HepG2 (cell line): ENCODE data around the gene ABHD11. TPM values are rescaled to one million over a fixed set of nuclear protein-coding genes. Genes with fewer than 3 reads are reported as not detected.
A peak's percentile ranks its signal among the peaks of the same experiment; 100 is the strongest.

Experiments used
- ATAC-seq: fragments of 200-7000 bp; cut with Tn5 transposase; 3 replicates; pipeline ENCODE4 v1.9.1; 2020; ENCODE audit warnings: mild to moderate bottlenecking, moderate library complexity
- BruUV-seq: library from RNA; stranded (reverse); fragments of 400-500 nt; replicated peaks from 2 replicates; lab custom pipeline; 2021; lab: Mats Ljungman, UMichigan
- CTCF ChIA-PET: fragments of 300-600 bp; formaldehyde crosslinking; extraction: SDS; loops from one replicate; lab custom pipeline; 2021; ENCODE audit warnings: low total read pairs, inconsistent platforms, low intra/inter-chr PET ratio; lab: Yijun Ruan, JAX
- POLR2A ChIA-PET: fragments of 350-600 bp; sonication (Branson Sonifier 250); formaldehyde crosslinking; loops from one replicate; lab custom pipeline; 2020; ENCODE audit warnings: antibody characterized with exemption, inconsistent platforms; lab: Yijun Ruan, JAX
- DNase-seq: peaks from one replicate; pipeline ENCODE4 v3.0.0-alpha.2; 2015; ENCODE audit warnings: low spot score
- FAIRE-seq: peaks from 3 replicates; lab custom pipeline; 2011; peaks lifted over from hg19 to GRCh38; lab: Jason Lieb, UNC
- H2AFZ ChIP-seq: one replicate; pipeline ENCODE4 v1.6.1; 2011; ENCODE audit warnings: low read length, inconsistent platforms
- H3K27ac ChIP-seq: fragments of 300-600 bp; 3 replicates; pipeline ENCODE4 v1.8.0; 2011; ENCODE audit warnings: mixed run types, mild to moderate bottlenecking, mixed read lengths, low read length, inconsistent platforms; ENCODE audit not compliant: insufficient read depth; ENCODE audit errors: extremely low read length
- H3K27me3 ChIP-seq, 2 experiments: fragments of 200-600 bp in 1 of 2; 2 replicates in 1 of 2; 3 replicates in 1 of 2; pipeline versions ENCODE4 v1.6.0 to v1.8.0; 2011; ENCODE audit warnings: low read length in 2 of 2, mild to moderate bottlenecking in 2 of 2, moderate library complexity in 2 of 2, inconsistent platforms in 1 of 2; ENCODE audit not compliant: insufficient read depth in 2 of 2, control insufficient read depth in 1 of 2
- H3K36me3 ChIP-seq, 2 experiments: fragments of 200-600 bp in 1 of 2; replicated peaks in 1 of 2; 2 replicates in 1 of 2; 3 replicates in 1 of 2; pipeline versions ENCODE4 v1.5.1 to v1.8.0; 2011; ENCODE audit warnings: low read length in 2 of 2, inconsistent platforms in 1 of 2; ENCODE audit not compliant: insufficient read depth in 2 of 2, control insufficient read depth in 1 of 2
- H3K4me1 ChIP-seq: 2 replicates; pipeline ENCODE4 v1.5.1; 2012; ENCODE audit warnings: low read length, inconsistent platforms; ENCODE audit not compliant: insufficient read depth
- H3K4me2 ChIP-seq: 2 replicates; pipeline ENCODE4 v1.6.0; 2011; ENCODE audit warnings: low read depth, low read length, inconsistent platforms
- H3K4me3 ChIP-seq, 3 experiments: fragments of 200-600 bp in 1 of 3; sonication (generic), shearing (Covaris generic) in 1 of 3; replicated peaks in 1 of 3; 2 replicates each; pipeline ENCODE4 v1.5.1; 2011 to 2016; ENCODE audit warnings: low read length in 3 of 3, inconsistent platforms in 2 of 3, low read depth in 2 of 3, mild to moderate bottlenecking in 2 of 3, control low read depth in 1 of 3, mixed read lengths in 1 of 3; ENCODE audit not compliant: insufficient read depth in 1 of 3
- H3K79me2 ChIP-seq: one replicate; pipeline ENCODE4 v1.6.1; 2011; ENCODE audit warnings: low read length, inconsistent platforms; ENCODE audit not compliant: insufficient read depth
- H3K9ac ChIP-seq: 2 replicates; pipeline ENCODE4 v1.6.0; 2011; ENCODE audit warnings: mild to moderate bottlenecking, low read depth, low read length, inconsistent platforms; ENCODE audit not compliant: insufficient read depth
- H3K9me3 ChIP-seq: 2 replicates; pipeline ENCODE4 v1.5.1; 2012; ENCODE audit warnings: mild to moderate bottlenecking, low read length
- H4K20me1 ChIP-seq: 2 replicates; pipeline ENCODE4 v1.6.0; 2011; ENCODE audit warnings: inconsistent platforms, mild to moderate bottlenecking, low read length, moderate library complexity; ENCODE audit not compliant: insufficient read depth
- HOXA3 ChIP-seq: sonication (generic); formaldehyde crosslinking; IDR thresholded peaks from 2 replicates; pipeline ENCODE4 v1.5.0; 2020; ENCODE audit warnings: missing genetic modification reagents
- POLR2A ChIP-seq, 2 experiments: IDR thresholded peaks; 2 replicates each; pipeline ENCODE4 v1.6.1; 2011; ENCODE audit warnings: low read depth in 2 of 2, low read length in 2 of 2, mild to moderate bottlenecking in 1 of 2, moderate library complexity in 1 of 2; ENCODE audit not compliant: insufficient read depth in 1 of 2
- SATB2 ChIP-seq: sonication (generic); formaldehyde crosslinking; IDR thresholded peaks from 2 replicates; pipeline ENCODE4 v1.5.0; 2020; ENCODE audit warnings: missing genetic modification reagents
- ZNF678 ChIP-seq: sonication (generic); formaldehyde crosslinking; IDR thresholded peaks from 2 replicates; pipeline ENCODE4 v1.4.0; 2020; ENCODE audit warnings: mild to moderate bottlenecking, missing genetic modification reagents
- ZNF766 ChIP-seq: sonication (generic); formaldehyde crosslinking; IDR thresholded peaks from 2 replicates; pipeline ENCODE4 v1.5.0; 2020; ENCODE audit warnings: missing genetic modification reagents, borderline replicate concordance
- WGBS: methylation state at CpG from one replicate; pipeline ENCODE4 v1.1.6; 2017; ENCODE audit warnings: low lambda C conversion rate; 5-methylcytosine and 5-hydroxymethylcytosine counted together
- in situ Hi-C: cut with HindIII; loops from 2 replicates; pipeline ENCODE4 v1.10.0; 2017; ENCODE audit warnings: low pct_unique_long_range_greater_than_20kb; ENCODE audit not compliant: extremely low pct_ligation_motif_present
- intact Hi-C: fragments of 100-400 bp; cut with micrococcal nuclease; formaldehyde crosslinking; loops from one replicate; pipeline ENCODE4 v1.10.0; 2022; ENCODE audit not compliant: unreplicated experiment
- polyA plus RNA-seq, 8 experiments: library from polyadenylated mRNA; depleted of rRNA in 3 of 8; stranded (reverse) in 7 of 8; unstranded in 1 of 8; fragments of >200 nt; fragmentation: Illumina TruSeq in 4 of 8; extraction: Trizol in 4 of 8; gene quantifications; 2 replicates each; pipeline versions ENCODE4 v1.2.1 to v1.2.3, GENCODE V29; 2011 to 2016; ENCODE audit warnings: low read depth in 4 of 8, missing spikeins in 1 of 8, mixed read lengths in 1 of 8; ENCODE audit not compliant: insufficient read depth in 1 of 8
- total RNA-seq, 5 experiments: library from RNA; depleted of rRNA; stranded (reverse); fragments of >200 nt; fragmentation: Illumina TruSeq; extraction: Trizol; gene quantifications; 2 replicates each; pipeline ENCODE4 v1.2.3, GENCODE V29; 2016; ENCODE audit warnings: low read depth in 1 of 5
- TF ChIP-seq, protein P1 (sequence below): sonication (generic); formaldehyde crosslinking; IDR thresholded peaks from 2 replicates; pipeline ENCODE4 v1.4.0; 2020; ENCODE audit warnings: mild to moderate bottlenecking, missing genetic modification reagents
- TF ChIP-seq, protein P2 (sequence below): IDR thresholded peaks from 2 replicates; pipeline ENCODE4 v1.4.0; 2020; ENCODE audit warnings: mild to moderate bottlenecking, missing genetic modification reagents
- TF ChIP-seq, protein P3 (sequence below): sonication (generic); formaldehyde crosslinking; IDR thresholded peaks from 2 replicates; pipeline ENCODE4 v1.8.1; 2023; ENCODE audit warnings: mild to moderate bottlenecking, moderate library complexity, missing genetic modification reagents
- TF ChIP-seq, protein P4 (sequence below): IDR thresholded peaks from 2 replicates; pipeline ENCODE4 v1.6.1; 2012; ENCODE audit warnings: inconsistent platforms
- TF ChIP-seq, protein P5 (sequence below): sonication (generic); formaldehyde crosslinking; IDR thresholded peaks from 2 replicates; pipeline ENCODE4 v1.5.1; 2020; ENCODE audit warnings: mild to moderate bottlenecking, missing genetic modification reagents, moderate library complexity

ABHD11 gene
- total and polyA plus RNA-seq, 2 of the 13 experiments (the other 11 are each of a cell fraction or from before 2014, with no cell fraction given), result 7.0 to 8.1 TPM

DNA sequence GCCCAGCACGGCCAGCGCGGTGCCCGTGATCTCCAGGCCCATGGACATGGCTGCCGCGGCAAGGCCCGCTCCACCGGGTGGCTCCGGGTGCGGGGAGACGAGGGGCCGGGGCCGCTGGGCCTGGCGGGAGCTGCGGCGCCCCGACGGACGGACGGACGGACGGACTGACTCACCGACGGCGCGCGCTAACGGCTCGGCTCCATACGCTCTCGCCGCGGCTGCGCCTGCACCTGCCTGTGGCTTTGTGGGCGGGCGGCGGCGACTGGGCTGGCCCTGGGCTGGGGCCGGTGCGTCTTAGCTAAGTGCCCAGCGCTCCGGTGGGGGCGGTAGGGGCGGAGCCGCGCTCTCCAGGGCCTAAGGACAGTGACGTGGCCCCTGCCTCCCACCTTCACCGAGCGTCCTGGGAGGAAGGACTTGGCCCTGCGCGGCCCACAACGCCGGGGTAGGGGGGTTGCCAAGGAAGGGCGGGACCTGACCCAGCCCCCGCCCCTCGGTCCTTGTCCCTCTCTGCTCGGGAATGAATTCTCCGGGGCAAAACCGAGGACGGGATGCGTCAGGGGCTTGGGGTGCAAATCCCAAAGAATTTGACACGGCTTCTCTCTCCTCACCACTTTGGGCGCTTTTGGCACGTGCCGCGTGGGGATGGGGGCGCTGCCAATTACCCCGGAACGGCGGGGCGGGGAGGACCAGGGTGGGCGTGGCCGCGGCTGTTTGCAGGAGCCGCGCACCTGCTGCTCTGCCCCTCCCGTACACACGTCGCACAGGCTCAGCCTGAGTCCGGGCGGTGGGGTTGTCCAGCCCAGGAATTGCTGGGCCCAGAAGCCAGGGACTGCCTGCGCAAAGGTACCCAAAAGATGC lies 31.6 kb upstream of the ABHD11 start, which contains the start of gene CLDN3:
Gene CLDN3 (minus strand): TSS at position 269 of the 858 bp plus-strand sequence. CDS start 221 bp downstream, at position 48.
- Histone ChIP-seq H3K4me3 (peak within 1 kb of the TSS; percentile 23 to 64 (median 43); a peak in 5 of 6 replicates), H3K9ac (peak within 1 kb of the TSS; percentile 15; the same call in 1 of the 2 replicates), H3K36me3 (no peaks in the 10 kb centered on the region), H4K20me1 (no peaks in the 10 kb centered on the region), H3K27ac (no peak within 1 kb of the TSS), H3K79me2 (no peaks in the 10 kb centered on the region), H2AFZ (no peak within 1 kb of the TSS), H3K4me2 (peak within 1 kb of the TSS; percentile 70), H3K4me1 (peaks cover 40% of the 10 kb centered on the region), H3K9me3 (no peaks in the 10 kb centered on the region), H3K27me3 (peaks cover 0 to 2% of the 10 kb centered on the region in 2 experiments; a peak in 2 of 5 replicates)
- no TSS peak for BruUV-seq
- ATAC-seq, result peak; percentile 68
- no peak for DNase-seq
- intact Hi-C loops, result no loop called here
- 16% methylated on average over 8 of the region's 82 CpGs for WGBS
- POLR2A ChIA-PET, result interaction anchor here (1.1 kb wide), 1 partner anchor 72 kb away, joined by 3 read pairs; the partner anchor contains the start of gene METTL27
- in situ Hi-C loops, result no loop called here
- CTCF ChIA-PET, result no interaction called here
- no peak for FAIRE-seq
- TF ChIP-seq HOXA3 (peak; percentile 28; the same call in 1 of the 2 replicates), SATB2 (CRISPR knock-in tag) (no peak), ZNF678 (CRISPR knock-in tag) (no peak), POLR2A (IDR thresholded peaks at IDR 0.05; ENCODE audit: insufficient read depth in 1 of 2, low read depth in 2 of 2, low read length in 2 of 2) (0 out of 4 replicates have a peak, but pooled peaks of 1 of the 2 experiments have one; percentile 26), ZNF766 (CRISPR knock-in tag) (no peak)
- TF ChIP-seq, protein P1, sequence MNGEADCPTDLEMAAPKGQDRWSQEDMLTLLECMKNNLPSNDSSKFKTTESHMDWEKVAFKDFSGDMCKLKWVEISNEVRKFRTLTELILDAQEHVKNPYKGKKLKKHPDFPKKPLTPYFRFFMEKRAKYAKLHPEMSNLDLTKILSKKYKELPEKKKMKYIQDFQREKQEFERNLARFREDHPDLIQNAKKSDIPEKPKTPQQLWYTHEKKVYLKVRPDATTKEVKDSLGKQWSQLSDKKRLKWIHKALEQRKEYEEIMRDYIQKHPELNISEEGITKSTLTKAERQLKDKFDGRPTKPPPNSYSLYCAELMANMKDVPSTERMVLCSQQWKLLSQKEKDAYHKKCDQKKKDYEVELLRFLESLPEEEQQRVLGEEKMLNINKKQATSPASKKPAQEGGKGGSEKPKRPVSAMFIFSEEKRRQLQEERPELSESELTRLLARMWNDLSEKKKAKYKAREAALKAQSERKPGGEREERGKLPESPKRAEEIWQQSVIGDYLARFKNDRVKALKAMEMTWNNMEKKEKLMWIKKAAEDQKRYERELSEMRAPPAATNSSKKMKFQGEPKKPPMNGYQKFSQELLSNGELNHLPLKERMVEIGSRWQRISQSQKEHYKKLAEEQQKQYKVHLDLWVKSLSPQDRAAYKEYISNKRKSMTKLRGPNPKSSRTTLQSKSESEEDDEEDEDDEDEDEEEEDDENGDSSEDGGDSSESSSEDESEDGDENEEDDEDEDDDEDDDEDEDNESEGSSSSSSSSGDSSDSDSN (CRISPR knock-in tag), result peak; percentile 40; the same call in 1 of the 2 replicates
- TF ChIP-seq, protein P2, sequence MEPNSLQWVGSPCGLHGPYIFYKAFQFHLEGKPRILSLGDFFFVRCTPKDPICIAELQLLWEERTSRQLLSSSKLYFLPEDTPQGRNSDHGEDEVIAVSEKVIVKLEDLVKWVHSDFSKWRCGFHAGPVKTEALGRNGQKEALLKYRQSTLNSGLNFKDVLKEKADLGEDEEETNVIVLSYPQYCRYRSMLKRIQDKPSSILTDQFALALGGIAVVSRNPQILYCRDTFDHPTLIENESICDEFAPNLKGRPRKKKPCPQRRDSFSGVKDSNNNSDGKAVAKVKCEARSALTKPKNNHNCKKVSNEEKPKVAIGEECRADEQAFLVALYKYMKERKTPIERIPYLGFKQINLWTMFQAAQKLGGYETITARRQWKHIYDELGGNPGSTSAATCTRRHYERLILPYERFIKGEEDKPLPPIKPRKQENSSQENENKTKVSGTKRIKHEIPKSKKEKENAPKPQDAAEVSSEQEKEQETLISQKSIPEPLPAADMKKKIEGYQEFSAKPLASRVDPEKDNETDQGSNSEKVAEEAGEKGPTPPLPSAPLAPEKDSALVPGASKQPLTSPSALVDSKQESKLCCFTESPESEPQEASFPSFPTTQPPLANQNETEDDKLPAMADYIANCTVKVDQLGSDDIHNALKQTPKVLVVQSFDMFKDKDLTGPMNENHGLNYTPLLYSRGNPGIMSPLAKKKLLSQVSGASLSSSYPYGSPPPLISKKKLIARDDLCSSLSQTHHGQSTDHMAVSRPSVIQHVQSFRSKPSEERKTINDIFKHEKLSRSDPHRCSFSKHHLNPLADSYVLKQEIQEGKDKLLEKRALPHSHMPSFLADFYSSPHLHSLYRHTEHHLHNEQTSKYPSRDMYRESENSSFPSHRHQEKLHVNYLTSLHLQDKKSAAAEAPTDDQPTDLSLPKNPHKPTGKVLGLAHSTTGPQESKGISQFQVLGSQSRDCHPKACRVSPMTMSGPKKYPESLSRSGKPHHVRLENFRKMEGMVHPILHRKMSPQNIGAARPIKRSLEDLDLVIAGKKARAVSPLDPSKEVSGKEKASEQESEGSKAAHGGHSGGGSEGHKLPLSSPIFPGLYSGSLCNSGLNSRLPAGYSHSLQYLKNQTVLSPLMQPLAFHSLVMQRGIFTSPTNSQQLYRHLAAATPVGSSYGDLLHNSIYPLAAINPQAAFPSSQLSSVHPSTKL, result no peak
- TF ChIP-seq, protein P3, sequence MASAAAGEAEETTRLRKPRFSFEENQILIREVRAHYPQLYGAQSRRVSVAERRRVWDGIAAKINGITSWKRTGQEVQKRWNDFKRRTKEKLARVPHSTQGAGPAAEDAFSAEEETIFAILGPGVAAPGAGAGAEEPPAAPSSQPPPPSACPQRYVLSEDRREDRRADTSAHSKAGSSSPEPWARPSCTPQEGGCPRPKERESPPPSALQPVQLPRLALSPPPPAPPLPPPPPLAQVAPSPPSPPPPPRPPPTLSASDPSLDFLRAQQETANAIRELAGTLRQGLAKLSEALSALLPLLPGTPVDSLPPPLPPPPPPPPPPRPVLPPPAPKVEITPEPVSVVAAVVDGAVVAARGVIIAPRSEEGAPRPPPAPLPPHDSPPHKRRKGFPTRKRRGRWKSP, result 0 out of 2 replicates have a peak, but pooled peaks have one; percentile 38
- TF ChIP-seq, protein P4, sequence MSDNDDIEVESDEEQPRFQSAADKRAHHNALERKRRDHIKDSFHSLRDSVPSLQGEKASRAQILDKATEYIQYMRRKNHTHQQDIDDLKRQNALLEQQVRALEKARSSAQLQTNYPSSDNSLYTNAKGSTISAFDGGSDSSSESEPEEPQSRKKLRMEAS, result peak; percentile 11; the same call in 1 of the 2 replicates
- TF ChIP-seq, protein P5, sequence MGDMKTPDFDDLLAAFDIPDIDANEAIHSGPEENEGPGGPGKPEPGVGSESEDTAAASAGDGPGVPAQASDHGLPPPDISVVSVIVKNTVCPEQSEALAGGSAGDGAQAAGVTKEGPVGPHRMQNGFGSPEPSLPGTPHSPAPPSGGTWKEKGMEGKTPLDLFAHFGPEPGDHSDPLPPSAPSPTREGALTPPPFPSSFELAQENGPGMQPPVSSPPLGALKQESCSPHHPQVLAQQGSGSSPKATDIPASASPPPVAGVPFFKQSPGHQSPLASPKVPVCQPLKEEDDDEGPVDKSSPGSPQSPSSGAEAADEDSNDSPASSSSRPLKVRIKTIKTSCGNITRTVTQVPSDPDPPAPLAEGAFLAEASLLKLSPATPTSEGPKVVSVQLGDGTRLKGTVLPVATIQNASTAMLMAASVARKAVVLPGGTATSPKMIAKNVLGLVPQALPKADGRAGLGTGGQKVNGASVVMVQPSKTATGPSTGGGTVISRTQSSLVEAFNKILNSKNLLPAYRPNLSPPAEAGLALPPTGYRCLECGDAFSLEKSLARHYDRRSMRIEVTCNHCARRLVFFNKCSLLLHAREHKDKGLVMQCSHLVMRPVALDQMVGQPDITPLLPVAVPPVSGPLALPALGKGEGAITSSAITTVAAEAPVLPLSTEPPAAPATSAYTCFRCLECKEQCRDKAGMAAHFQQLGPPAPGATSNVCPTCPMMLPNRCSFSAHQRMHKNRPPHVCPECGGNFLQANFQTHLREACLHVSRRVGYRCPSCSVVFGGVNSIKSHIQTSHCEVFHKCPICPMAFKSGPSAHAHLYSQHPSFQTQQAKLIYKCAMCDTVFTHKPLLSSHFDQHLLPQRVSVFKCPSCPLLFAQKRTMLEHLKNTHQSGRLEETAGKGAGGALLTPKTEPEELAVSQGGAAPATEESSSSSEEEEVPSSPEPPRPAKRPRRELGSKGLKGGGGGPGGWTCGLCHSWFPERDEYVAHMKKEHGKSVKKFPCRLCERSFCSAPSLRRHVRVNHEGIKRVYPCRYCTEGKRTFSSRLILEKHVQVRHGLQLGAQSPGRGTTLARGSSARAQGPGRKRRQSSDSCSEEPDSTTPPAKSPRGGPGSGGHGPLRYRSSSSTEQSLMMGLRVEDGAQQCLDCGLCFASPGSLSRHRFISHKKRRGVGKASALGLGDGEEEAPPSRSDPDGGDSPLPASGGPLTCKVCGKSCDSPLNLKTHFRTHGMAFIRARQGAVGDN (CRISPR knock-in tag), result peak; percentile 55
